ENCODE measurements around the gene CDH26.

DNA sequence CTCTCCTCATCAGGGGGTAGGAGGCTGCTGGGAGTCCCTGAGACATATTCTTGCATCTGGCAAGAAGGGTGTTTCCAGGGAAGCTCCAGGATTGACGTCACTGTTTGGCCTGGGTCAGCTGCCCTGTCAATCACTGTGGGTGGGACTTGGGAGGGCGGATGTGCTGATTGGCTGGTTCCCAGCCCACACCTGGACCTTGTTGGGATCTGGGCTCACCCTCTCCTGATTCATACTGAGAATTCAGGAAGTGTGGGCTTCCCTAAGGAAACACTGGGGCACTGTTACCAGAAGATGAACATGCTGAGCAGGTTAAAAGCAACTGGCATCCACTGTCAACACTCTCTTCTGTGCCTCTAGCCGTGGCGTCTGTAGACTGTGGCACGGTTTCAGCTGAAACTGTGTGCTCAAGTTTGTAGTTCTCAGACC lies 36.5 kb downstream of the CDH26 start:
- no peak for TF ChIP-seq POLR2AphosphoS5 (IDR thresholded peaks at IDR 0.05; ENCODE audit: low read depth, low read length)
- no peak for TF ChIP-seq POLR2A (IDR thresholded peaks at IDR 0.05; ENCODE audit: low read depth, low read length)
- no peak for TF ChIP-seq TAF1 (IDR thresholded peaks at IDR 0.05; ENCODE audit: low read depth, low read length)
- no peak for TF ChIP-seq SPI1 (IDR thresholded peaks at IDR 0.05; ENCODE audit: low read depth, low read length)
- no peak for TF ChIP-seq POU2F2 (IDR thresholded peaks at IDR 0.05; ENCODE audit: low read depth, low read length)

Measured in GM12891 (cell line).